ENCODE data around the gene ABAT.
A peak's percentile ranks its signal among the peaks of the same experiment; 100 is the strongest.

Gene ABAT

GRCh38 chr16:8826278-8826879 is 152.0 kb downstream of the ABAT start:
- Histone ChIP-seq H3K4me2 (ENCODE audit: insufficient read depth, low read length, poor library complexity, severe bottlenecking) (no peak overlapping the region), H3K27ac (replicated peaks; ENCODE audit: low read length) (no peak overlapping the region), H2AFZ (ENCODE audit: low read length) (no peak overlapping the region), H3K18ac (ENCODE audit: low read length) (no peak overlapping the region), H3K4me1 (ENCODE audit: control insufficient read depth in 2 of 2, insufficient read depth in 1 of 2, low read depth in 1 of 2, low read length in 2 of 2) (peaks cover under 1 to 1% of the 10 kb centered on the region in 2 donors), H3K4me3 (ENCODE audit: low read length in 2 of 2) (no peak overlapping the region), H2BK15ac (ENCODE audit: low read length) (no peak overlapping the region), H3K9me3 (replicated peaks in 1 of 2; ENCODE audit: control insufficient read depth in 2 of 2, insufficient read depth in 1 of 2, low read depth in 1 of 2, low read length in 2 of 2) (peaks cover 0 to 13% of the 10 kb centered on the region in 2 donors), H3K23ac (ENCODE audit: low read depth, low read length, poor library complexity) (no peak overlapping the region), H4K91ac (ENCODE audit: low read depth, low read length, poor library complexity) (no peak overlapping the region), H2BK5ac (ENCODE audit: low read length) (no peak overlapping the region), H3K36me3 (replicated peaks in 1 of 2; ENCODE audit: control insufficient read depth in 2 of 2, insufficient read depth in 2 of 2, low read length in 2 of 2) (peaks cover 4 to 69% of the 10 kb centered on the region in 2 donors), H3K79me1 (ENCODE audit: low read depth, low read length) (no peaks in the 10 kb centered on the region), H2BK12ac (ENCODE audit: low read length) (no peak overlapping the region), H3K9ac (ENCODE audit: low read depth, low read length, poor library complexity) (no peak overlapping the region), H3K14ac (ENCODE audit: low read length) (no peak overlapping the region), H2BK120ac (ENCODE audit: low read depth, low read length) (no peak overlapping the region), H3K27me3 (ENCODE audit: control insufficient read depth in 3 of 3, insufficient read depth in 3 of 3, low read depth in 1 of 3, low read length in 3 of 3) (no peaks in the 10 kb centered on the region), H2AK5ac (ENCODE audit: low read depth, low read length) (no peak overlapping the region), H3K4ac (ENCODE audit: low read length) (no peak overlapping the region), H4K8ac (ENCODE audit: low read depth, low read length) (no peak overlapping the region)
- no CpG with 5 or more reads among the region's 3 CpGs for WGBS, 2 donors (ENCODE audit: extremely low coverage in 2 of 2, insufficient read length in 2 of 2, insufficient replicate concordance in 1 of 2)
- no peak for DNase-seq (ENCODE audit: low spot score)

GRCh38 chr16:8828541-8829165 is 154.2 kb downstream of the ABAT start:
- Histone ChIP-seq H3K4ac (ENCODE audit: low read length) (no peak overlapping the region), H3K27me3 (ENCODE audit: control insufficient read depth in 3 of 3, insufficient read depth in 3 of 3, low read depth in 1 of 3, low read length in 3 of 3) (no peaks in the 10 kb centered on the region), H4K91ac (ENCODE audit: low read depth, low read length, poor library complexity) (no peak overlapping the region), H3K4me2 (ENCODE audit: insufficient read depth, low read length, poor library complexity, severe bottlenecking) (no peak overlapping the region), H3K9ac (ENCODE audit: low read depth, low read length, poor library complexity) (no peak overlapping the region), H3K4me3 (ENCODE audit: low read length in 2 of 2) (no peak overlapping the region), H4K8ac (ENCODE audit: low read depth, low read length) (no peak overlapping the region), H2BK5ac (ENCODE audit: low read length) (no peak overlapping the region), H3K18ac (ENCODE audit: low read length) (no peak overlapping the region), H3K9me3 (replicated peaks in 1 of 2; ENCODE audit: control insufficient read depth in 2 of 2, insufficient read depth in 1 of 2, low read depth in 1 of 2, low read length in 2 of 2) (peaks cover 0 to 13% of the 10 kb centered on the region in 2 donors), H2BK12ac (ENCODE audit: low read length) (no peak overlapping the region), H2AFZ (ENCODE audit: low read length) (no peak overlapping the region), H3K14ac (ENCODE audit: low read length) (no peak overlapping the region), H3K23ac (ENCODE audit: low read depth, low read length, poor library complexity) (no peak overlapping the region), H3K79me1 (ENCODE audit: low read depth, low read length) (no peaks in the 10 kb centered on the region), H3K4me1 (ENCODE audit: control insufficient read depth in 2 of 2, insufficient read depth in 1 of 2, low read depth in 1 of 2, low read length in 2 of 2) (peaks cover 12% of the 10 kb centered on the region in 2 donors), H2BK15ac (ENCODE audit: low read length) (no peak overlapping the region), H2AK5ac (ENCODE audit: low read depth, low read length) (no peak overlapping the region), H3K27ac (replicated peaks; ENCODE audit: low read length) (no peak overlapping the region), H2BK120ac (ENCODE audit: low read depth, low read length) (no peak overlapping the region), H3K36me3 (replicated peaks in 1 of 2; ENCODE audit: control insufficient read depth in 2 of 2, insufficient read depth in 2 of 2, low read length in 2 of 2) (peaks cover 2 to 48% of the 10 kb centered on the region in 2 donors)
- DNase-seq (ENCODE audit: low spot score): no peak
- WGBS, 2 donors (ENCODE audit: extremely low coverage in 2 of 2, insufficient read length in 2 of 2, insufficient replicate concordance in 1 of 2): no CpG with 5 or more reads among the region's 8 CpGs

GRCh38 chr16:8831450-8831849 is 157.0 kb downstream of the ABAT start:
- H3K27ac ChIP-seq (replicated peaks; ENCODE audit: low read length): peak overlapping the region; percentile 74
- H3K23ac ChIP-seq (ENCODE audit: low read depth, low read length, poor library complexity): no peak overlapping the region
- H3K18ac ChIP-seq (ENCODE audit: low read length): no peak overlapping the region
- WGBS, 2 donors (ENCODE audit: extremely low coverage in 2 of 2, insufficient read length in 2 of 2, insufficient replicate concordance in 1 of 2): no CpG with 5 or more reads among the region's 9 CpGs
- no peak overlapping the region for H2BK5ac ChIP-seq (ENCODE audit: low read length)
- no peak overlapping the region for H2BK120ac ChIP-seq (ENCODE audit: low read depth, low read length)
- H3K79me1 ChIP-seq (ENCODE audit: low read depth, low read length): no peaks in the 10 kb centered on the region
- H3K4me1 ChIP-seq (ENCODE audit: control insufficient read depth in 2 of 2, insufficient read depth in 1 of 2, low read depth in 1 of 2, low read length in 2 of 2): peaks cover 12 to 14% of the 10 kb centered on the region in 2 donors
- H2AK5ac ChIP-seq (ENCODE audit: low read depth, low read length): peak overlapping the region; percentile 38
- peaks cover 0 to under 1% of the 10 kb centered on the region in 2 donors for H3K9me3 ChIP-seq (replicated peaks in 1 of 2; ENCODE audit: control insufficient read depth in 2 of 2, insufficient read depth in 1 of 2, low read depth in 1 of 2, low read length in 2 of 2)
- no peaks in the 10 kb centered on the region for H3K27me3 ChIP-seq (ENCODE audit: control insufficient read depth in 3 of 3, insufficient read depth in 3 of 3, low read depth in 1 of 3, low read length in 3 of 3)
- H4K8ac ChIP-seq (ENCODE audit: low read depth, low read length): no peak overlapping the region
- H3K4me2 ChIP-seq (ENCODE audit: insufficient read depth, low read length, poor library complexity, severe bottlenecking): peak overlapping the region; percentile 11
- no peak overlapping the region for H2BK12ac ChIP-seq (ENCODE audit: low read length)
- H3K9ac ChIP-seq (ENCODE audit: low read depth, low read length, poor library complexity): no peak overlapping the region
- no peak overlapping the region for H3K4ac ChIP-seq (ENCODE audit: low read length)
- no peak overlapping the region for H2BK15ac ChIP-seq (ENCODE audit: low read length)
- no peak overlapping the region for H3K4me3 ChIP-seq (ENCODE audit: low read length in 2 of 2)
- H3K14ac ChIP-seq (ENCODE audit: low read length): no peak overlapping the region
- H4K91ac ChIP-seq (ENCODE audit: low read depth, low read length, poor library complexity): no peak overlapping the region
- peak overlapping the region; percentile 75 for H2AFZ ChIP-seq (ENCODE audit: low read length)
- peaks cover 2 to 28% of the 10 kb centered on the region in 2 donors for H3K36me3 ChIP-seq (replicated peaks in 1 of 2; ENCODE audit: control insufficient read depth in 2 of 2, insufficient read depth in 2 of 2, low read length in 2 of 2)
- no peak for DNase-seq (ENCODE audit: low spot score)

GRCh38 chr16:8831871-8832716 is 157.7 kb downstream of the ABAT start:
- peak; percentile 32 for DNase-seq (ENCODE audit: low spot score)
- no peak overlapping the region for H2BK15ac ChIP-seq (ENCODE audit: low read length)
- no peak overlapping the region for H4K91ac ChIP-seq (ENCODE audit: low read depth, low read length, poor library complexity)
- peaks cover 12 to 14% of the 10 kb centered on the region in 2 donors for H3K4me1 ChIP-seq (ENCODE audit: control insufficient read depth in 2 of 2, insufficient read depth in 1 of 2, low read depth in 1 of 2, low read length in 2 of 2)
- no CpG with 5 or more reads among the region's 18 CpGs for WGBS, 2 donors (ENCODE audit: extremely low coverage in 2 of 2, insufficient read length in 2 of 2, insufficient replicate concordance in 1 of 2)
- H3K4me2 ChIP-seq (ENCODE audit: insufficient read depth, low read length, poor library complexity, severe bottlenecking): peak overlapping the region; percentile 11
- H3K4me3 ChIP-seq (ENCODE audit: low read length in 2 of 2): no peak overlapping the region
- peak overlapping the region; percentile 70 for H3K23ac ChIP-seq (ENCODE audit: low read depth, low read length, poor library complexity)
- no peak overlapping the region for H2BK12ac ChIP-seq (ENCODE audit: low read length)
- H3K36me3 ChIP-seq (replicated peaks in 1 of 2; ENCODE audit: control insufficient read depth in 2 of 2, insufficient read depth in 2 of 2, low read length in 2 of 2): peaks cover 2 to 22% of the 10 kb centered on the region in 2 donors
- no peaks in the 10 kb centered on the region for H3K79me1 ChIP-seq (ENCODE audit: low read depth, low read length)
- no peaks in the 10 kb centered on the region for H3K27me3 ChIP-seq (ENCODE audit: control insufficient read depth in 3 of 3, insufficient read depth in 3 of 3, low read depth in 1 of 3, low read length in 3 of 3)
- no peak overlapping the region for H3K4ac ChIP-seq (ENCODE audit: low read length)
- H3K27ac ChIP-seq (replicated peaks; ENCODE audit: low read length): peak overlapping the region; percentile 74
- H3K9me3 ChIP-seq (replicated peaks in 1 of 2; ENCODE audit: control insufficient read depth in 2 of 2, insufficient read depth in 1 of 2, low read depth in 1 of 2, low read length in 2 of 2): no peaks in the 10 kb centered on the region
- no peak overlapping the region for H3K14ac ChIP-seq (ENCODE audit: low read length)
- no peak overlapping the region for H4K8ac ChIP-seq (ENCODE audit: low read depth, low read length)
- H2AFZ ChIP-seq (ENCODE audit: low read length): peak overlapping the region; percentile 75
- H2BK5ac ChIP-seq (ENCODE audit: low read length): no peak overlapping the region
- peak overlapping the region; percentile 99 for H2AK5ac ChIP-seq (ENCODE audit: low read depth, low read length)
- no peak overlapping the region for H3K9ac ChIP-seq (ENCODE audit: low read depth, low read length, poor library complexity)
- no peak overlapping the region for H2BK120ac ChIP-seq (ENCODE audit: low read depth, low read length)
- peak overlapping the region; percentile 89 for H3K18ac ChIP-seq (ENCODE audit: low read length)
